ENCODE data around the gene PARD3.

Gene PARD3

DNA sequence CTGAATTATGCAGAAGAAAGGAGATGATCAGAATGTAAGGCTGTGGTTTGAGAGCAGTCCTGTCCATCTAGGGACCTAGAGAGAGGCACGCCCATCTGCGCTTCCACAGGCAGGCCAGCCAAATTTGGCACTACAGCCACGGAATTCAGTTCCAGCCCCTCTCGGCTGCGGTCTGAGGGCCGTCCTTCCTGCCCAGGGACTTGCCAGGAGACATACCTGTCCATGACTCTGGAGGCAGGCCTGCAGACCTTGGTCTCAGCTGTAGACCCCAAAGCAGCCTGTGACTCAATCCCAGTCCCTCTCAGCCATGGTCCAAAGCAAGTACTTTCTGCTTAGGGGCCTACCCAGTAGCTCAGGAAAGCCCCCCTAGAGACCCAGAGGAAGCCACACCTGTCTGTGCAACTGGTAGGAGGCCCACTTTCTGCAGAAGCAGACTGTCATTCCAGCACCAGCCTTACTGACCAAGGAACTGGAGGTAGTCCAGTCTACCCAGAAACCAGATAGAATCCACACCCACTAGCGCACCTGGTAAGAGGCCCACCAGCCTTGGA, 720.9 kb downstream of the PARD3 start:
- H3K36me3 ChIP-seq (ENCODE audit: insufficient read depth) = no peaks in the 10 kb centered on the region
- H2AFZ ChIP-seq (ENCODE audit: low read depth) = no peak overlapping the region
- no peak overlapping the region for H3K4me2 ChIP-seq
- no peak overlapping the region for H3K9ac ChIP-seq
- H4K20me1 ChIP-seq (ENCODE audit: insufficient read depth) = no peaks in the 10 kb centered on the region
- H3K79me2 ChIP-seq (ENCODE audit: insufficient read depth, low read depth) = no peaks in the 10 kb centered on the region
- TF ChIP-seq, protein P1, sequence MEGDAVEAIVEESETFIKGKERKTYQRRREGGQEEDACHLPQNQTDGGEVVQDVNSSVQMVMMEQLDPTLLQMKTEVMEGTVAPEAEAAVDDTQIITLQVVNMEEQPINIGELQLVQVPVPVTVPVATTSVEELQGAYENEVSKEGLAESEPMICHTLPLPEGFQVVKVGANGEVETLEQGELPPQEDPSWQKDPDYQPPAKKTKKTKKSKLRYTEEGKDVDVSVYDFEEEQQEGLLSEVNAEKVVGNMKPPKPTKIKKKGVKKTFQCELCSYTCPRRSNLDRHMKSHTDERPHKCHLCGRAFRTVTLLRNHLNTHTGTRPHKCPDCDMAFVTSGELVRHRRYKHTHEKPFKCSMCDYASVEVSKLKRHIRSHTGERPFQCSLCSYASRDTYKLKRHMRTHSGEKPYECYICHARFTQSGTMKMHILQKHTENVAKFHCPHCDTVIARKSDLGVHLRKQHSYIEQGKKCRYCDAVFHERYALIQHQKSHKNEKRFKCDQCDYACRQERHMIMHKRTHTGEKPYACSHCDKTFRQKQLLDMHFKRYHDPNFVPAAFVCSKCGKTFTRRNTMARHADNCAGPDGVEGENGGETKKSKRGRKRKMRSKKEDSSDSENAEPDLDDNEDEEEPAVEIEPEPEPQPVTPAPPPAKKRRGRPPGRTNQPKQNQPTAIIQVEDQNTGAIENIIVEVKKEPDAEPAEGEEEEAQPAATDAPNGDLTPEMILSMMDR (conservative IDR thresholded peaks at IDR 0.05; ENCODE audit: low read depth, low read length) = no peak
- H3K4me3 ChIP-seq (IDR thresholded peaks at IDR 0.05; ENCODE audit: insufficient read depth, low read depth, low read length) = no peak overlapping the region
- H3K27me3 ChIP-seq (ENCODE audit: insufficient read depth, low read depth) = no peaks in the 10 kb centered on the region
- H3K27ac ChIP-seq = no peak overlapping the region
- H3K4me1 ChIP-seq (ENCODE audit: low read depth, poor library complexity, severe bottlenecking) = no peaks in the 10 kb centered on the region

DNA sequence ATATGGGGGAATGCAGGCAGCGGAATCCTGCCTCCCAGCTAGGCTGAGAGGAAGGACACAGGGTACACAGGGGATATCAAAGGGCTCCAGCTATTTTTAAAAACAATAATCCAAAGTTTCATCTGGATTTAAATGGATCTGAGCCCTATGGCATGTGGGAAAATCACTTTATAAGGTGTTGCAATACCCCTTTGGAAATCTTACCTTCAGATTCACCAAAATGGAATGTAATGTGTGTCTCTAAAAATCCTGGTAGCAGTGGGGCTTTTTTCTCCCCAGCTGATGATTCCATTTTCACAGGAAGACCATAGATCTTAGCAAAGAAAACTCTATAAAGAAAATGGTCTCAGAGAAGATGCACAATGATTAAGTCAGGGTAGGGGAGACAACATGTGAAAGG, 722.2 kb downstream of the PARD3 start:
- TF ChIP-seq, protein P1 (conservative IDR thresholded peaks at IDR 0.05; ENCODE audit: low read depth, low read length) = no peak
- H3K79me2 ChIP-seq (ENCODE audit: insufficient read depth, low read depth) = no peaks in the 10 kb centered on the region
- H3K4me3 ChIP-seq (IDR thresholded peaks at IDR 0.05; ENCODE audit: insufficient read depth, low read depth, low read length) = no peak overlapping the region
- no peaks in the 10 kb centered on the region for H3K36me3 ChIP-seq (ENCODE audit: insufficient read depth)
- H3K4me1 ChIP-seq (ENCODE audit: low read depth, poor library complexity, severe bottlenecking) = no peaks in the 10 kb centered on the region
- H3K4me2 ChIP-seq = no peak overlapping the region
- H2AFZ ChIP-seq (ENCODE audit: low read depth) = no peak overlapping the region
- no peak overlapping the region for H3K27ac ChIP-seq
- no peaks in the 10 kb centered on the region for H4K20me1 ChIP-seq (ENCODE audit: insufficient read depth)
- no peak overlapping the region for H3K9ac ChIP-seq
- H3K27me3 ChIP-seq (ENCODE audit: insufficient read depth, low read depth) = no peaks in the 10 kb centered on the region

DNA sequence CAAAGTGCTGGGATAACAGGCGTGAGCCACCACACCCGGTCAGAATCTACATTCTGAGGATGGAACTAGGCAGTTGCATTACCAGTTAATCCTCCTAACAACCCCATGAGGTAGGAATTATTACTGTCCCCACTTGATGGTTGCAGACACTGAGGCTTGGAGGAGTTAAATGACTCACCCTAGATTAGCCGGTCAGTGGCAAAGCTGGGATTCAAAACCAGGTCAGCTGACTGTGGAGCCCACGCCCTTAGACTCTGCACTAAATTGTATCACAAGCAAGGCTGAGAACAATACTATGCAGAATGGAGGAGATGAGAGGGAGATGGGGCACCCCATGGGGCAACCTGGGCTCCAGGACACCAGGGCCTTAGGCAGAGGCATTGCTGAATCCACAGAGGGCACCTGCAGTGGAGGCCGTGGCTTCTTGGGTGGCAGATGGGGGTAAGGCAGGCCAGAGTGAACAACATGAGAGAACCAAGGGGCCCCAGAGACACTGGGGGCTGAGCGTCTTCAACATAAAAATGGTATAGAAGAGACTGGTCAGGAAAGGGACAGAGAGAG, 723.4 kb downstream of the PARD3 start:
- no peak overlapping the region for H2AFZ ChIP-seq (ENCODE audit: low read depth)
- no peak overlapping the region for H3K4me2 ChIP-seq
- no peaks in the 10 kb centered on the region for H3K79me2 ChIP-seq (ENCODE audit: insufficient read depth, low read depth)
- no peaks in the 10 kb centered on the region for H3K36me3 ChIP-seq (ENCODE audit: insufficient read depth)
- no peaks in the 10 kb centered on the region for H3K4me1 ChIP-seq (ENCODE audit: low read depth, poor library complexity, severe bottlenecking)
- H3K27me3 ChIP-seq (ENCODE audit: insufficient read depth, low read depth) = no peaks in the 10 kb centered on the region
- no peaks in the 10 kb centered on the region for H4K20me1 ChIP-seq (ENCODE audit: insufficient read depth)
- H3K4me3 ChIP-seq (IDR thresholded peaks at IDR 0.05; ENCODE audit: insufficient read depth, low read depth, low read length) = no peak overlapping the region
- H3K9ac ChIP-seq = no peak overlapping the region
- TF ChIP-seq, protein P1 (conservative IDR thresholded peaks at IDR 0.05; ENCODE audit: low read depth, low read length) = no peak
- H3K27ac ChIP-seq = no peak overlapping the region

DNA sequence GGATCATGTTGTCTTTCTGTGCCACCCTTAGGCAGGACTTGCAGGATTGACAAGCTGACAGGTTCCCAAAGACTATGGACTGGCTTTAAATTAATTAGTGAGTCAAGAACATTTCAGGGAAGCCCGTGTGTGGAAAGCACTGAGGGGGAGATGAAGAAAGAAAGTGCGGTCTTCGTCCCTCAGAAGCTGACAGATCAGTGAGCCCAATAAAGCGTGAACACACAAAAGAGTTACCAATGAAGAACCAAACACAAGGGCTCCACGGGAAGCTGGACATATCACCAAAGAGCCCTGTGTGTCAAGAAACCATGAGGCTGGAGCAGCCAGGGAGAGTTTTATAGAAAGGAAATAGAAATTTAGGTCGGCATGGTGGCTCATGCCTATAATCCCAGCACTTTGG, 725.8 kb downstream of the PARD3 start:
- H3K27ac ChIP-seq = no peak overlapping the region
- H3K79me2 ChIP-seq (ENCODE audit: insufficient read depth, low read depth) = no peaks in the 10 kb centered on the region
- no peak overlapping the region for H3K4me2 ChIP-seq
- H2AFZ ChIP-seq (ENCODE audit: low read depth) = no peak overlapping the region
- no peak overlapping the region for H3K4me3 ChIP-seq (IDR thresholded peaks at IDR 0.05; ENCODE audit: insufficient read depth, low read depth, low read length)
- no peaks in the 10 kb centered on the region for H3K36me3 ChIP-seq (ENCODE audit: insufficient read depth)
- H4K20me1 ChIP-seq (ENCODE audit: insufficient read depth) = no peaks in the 10 kb centered on the region
- TF ChIP-seq, protein P1 (conservative IDR thresholded peaks at IDR 0.05; ENCODE audit: low read depth, low read length) = no peak
- H3K27me3 ChIP-seq (ENCODE audit: insufficient read depth, low read depth) = no peaks in the 10 kb centered on the region
- no peak overlapping the region for H3K9ac ChIP-seq
- no peaks in the 10 kb centered on the region for H3K4me1 ChIP-seq (ENCODE audit: low read depth, poor library complexity, severe bottlenecking)

Measured in KMS-11 (cell line).